Measurements from ENCODE around the gene GALNS. TPM values are rescaled to one million over a fixed set of nuclear protein-coding genes. Genes with fewer than 3 reads are reported as not detected.
"Not testable (repeated sequence)": the region's sequence is repeated elsewhere in the genome, so short reads cannot be mapped to it uniquely, and the experiment has no call there.

Gene GALNS
- total RNA-seq, 6 experiments from 2014 or later: 16.6 to 20.7 (median 18.2) TPM

DNA sequence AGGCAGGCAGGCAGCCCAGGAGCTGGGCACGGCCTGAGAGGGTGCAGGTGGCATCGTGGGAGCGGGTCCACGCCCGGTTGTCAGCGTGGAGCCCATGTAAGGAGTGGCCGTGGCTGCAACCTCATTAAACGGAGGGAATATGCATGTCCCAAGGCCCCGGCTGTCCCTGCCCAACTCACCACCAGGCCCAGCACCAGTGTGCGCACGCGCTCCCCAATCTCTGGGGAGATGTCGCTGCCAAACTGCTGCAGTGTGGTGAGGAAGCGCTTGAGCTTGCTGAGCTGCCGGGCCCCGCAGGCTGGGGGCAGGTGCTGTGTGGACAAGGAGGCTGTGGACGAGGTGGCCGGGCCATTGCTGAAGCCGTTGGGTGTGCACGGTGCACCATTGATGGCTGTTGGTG lies 35.3 kb upstream of the GALNS start:
- H3K36me3 Mint-ChIP-seq (ENCODE audit: low read depth): no peaks in the 10 kb centered on the region
- H3K4me3 Mint-ChIP-seq: no peak overlapping the region
- TF ChIP-seq, protein P1, sequence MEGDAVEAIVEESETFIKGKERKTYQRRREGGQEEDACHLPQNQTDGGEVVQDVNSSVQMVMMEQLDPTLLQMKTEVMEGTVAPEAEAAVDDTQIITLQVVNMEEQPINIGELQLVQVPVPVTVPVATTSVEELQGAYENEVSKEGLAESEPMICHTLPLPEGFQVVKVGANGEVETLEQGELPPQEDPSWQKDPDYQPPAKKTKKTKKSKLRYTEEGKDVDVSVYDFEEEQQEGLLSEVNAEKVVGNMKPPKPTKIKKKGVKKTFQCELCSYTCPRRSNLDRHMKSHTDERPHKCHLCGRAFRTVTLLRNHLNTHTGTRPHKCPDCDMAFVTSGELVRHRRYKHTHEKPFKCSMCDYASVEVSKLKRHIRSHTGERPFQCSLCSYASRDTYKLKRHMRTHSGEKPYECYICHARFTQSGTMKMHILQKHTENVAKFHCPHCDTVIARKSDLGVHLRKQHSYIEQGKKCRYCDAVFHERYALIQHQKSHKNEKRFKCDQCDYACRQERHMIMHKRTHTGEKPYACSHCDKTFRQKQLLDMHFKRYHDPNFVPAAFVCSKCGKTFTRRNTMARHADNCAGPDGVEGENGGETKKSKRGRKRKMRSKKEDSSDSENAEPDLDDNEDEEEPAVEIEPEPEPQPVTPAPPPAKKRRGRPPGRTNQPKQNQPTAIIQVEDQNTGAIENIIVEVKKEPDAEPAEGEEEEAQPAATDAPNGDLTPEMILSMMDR (IDR thresholded peaks at IDR 0.05): no peak
- no peak overlapping the region for H3K27ac Mint-ChIP-seq
- H3K9me3 Mint-ChIP-seq: peaks cover 14% of the 10 kb centered on the region
- no peak for DNase-seq
- H3K27me3 Mint-ChIP-seq (ENCODE audit: insufficient read depth): peaks cover 9% of the 10 kb centered on the region
- H3K4me1 Mint-ChIP-seq (ENCODE audit: low read depth): no peaks in the 10 kb centered on the region

DNA sequence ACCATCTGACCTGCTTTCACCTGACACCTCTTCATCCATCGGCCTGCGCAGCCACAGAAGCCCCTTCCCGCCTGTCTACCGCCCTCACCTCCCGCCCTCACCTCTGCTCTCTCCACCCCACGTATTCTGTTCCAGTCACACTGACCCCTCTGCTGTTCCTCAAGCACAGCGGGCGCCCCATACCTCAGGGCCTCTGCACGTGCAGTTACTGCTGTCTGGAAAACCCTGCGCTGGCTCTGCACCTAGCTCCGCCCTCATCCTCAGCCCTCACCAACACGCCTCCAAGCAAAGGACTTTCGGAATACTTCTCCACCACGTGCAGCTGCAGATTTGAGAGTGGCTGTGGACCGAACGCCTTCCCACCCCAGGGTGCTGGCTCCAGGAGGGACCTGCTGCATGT lies 34.3 kb upstream of the GALNS start:
- DNase-seq: no peak
- Mint-ChIP-seq H3K27ac (no peak overlapping the region), H3K36me3 (ENCODE audit: low read depth) (no peaks in the 10 kb centered on the region), H3K4me3 (no peak overlapping the region), H3K9me3 (peaks cover 14% of the 10 kb centered on the region), H3K27me3 (ENCODE audit: insufficient read depth) (peaks cover 11% of the 10 kb centered on the region), H3K4me1 (ENCODE audit: low read depth) (no peaks in the 10 kb centered on the region)
- TF ChIP-seq, protein P1 (IDR thresholded peaks at IDR 0.05): no peak

DNA sequence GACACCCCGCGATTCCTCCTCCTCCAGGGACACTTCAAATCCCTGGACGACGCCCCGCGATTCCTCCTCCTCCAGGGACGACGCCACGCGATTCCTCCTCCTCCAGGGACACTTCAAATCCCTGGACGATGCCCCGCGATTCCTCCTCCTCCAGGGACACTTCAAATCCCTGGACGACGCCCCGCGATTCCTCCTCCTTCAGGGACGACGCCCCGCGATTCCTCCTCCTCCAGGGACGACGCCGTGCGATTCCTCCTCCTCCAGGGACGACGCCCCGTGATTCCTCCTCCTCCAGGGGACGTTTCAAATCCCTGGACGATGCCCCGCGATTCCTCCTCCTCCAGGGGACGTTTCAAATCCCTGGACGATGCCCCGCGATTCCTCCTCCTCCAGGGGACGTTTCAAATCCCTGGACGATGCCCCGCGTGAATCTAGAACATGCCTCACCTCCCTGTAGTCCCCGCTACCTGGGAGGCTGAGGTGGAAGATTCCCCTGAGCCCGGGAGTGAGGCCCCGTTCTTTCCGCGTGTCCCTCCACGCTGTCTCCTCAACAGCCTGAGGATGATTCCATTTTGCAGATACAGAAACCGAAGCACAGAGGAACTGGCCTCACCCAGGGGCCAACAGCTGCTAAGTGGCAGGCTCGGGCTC lies 33.1 kb upstream of the GALNS start:
- not testable (repeated sequence) for H3K36me3 Mint-ChIP-seq (ENCODE audit: low read depth); DNase-seq; H3K4me1 Mint-ChIP-seq (ENCODE audit: low read depth); H3K27ac Mint-ChIP-seq; H3K4me3 Mint-ChIP-seq; H3K27me3 Mint-ChIP-seq (ENCODE audit: insufficient read depth)
- peaks cover 14% of the 10 kb centered on the region for H3K9me3 Mint-ChIP-seq

DNA sequence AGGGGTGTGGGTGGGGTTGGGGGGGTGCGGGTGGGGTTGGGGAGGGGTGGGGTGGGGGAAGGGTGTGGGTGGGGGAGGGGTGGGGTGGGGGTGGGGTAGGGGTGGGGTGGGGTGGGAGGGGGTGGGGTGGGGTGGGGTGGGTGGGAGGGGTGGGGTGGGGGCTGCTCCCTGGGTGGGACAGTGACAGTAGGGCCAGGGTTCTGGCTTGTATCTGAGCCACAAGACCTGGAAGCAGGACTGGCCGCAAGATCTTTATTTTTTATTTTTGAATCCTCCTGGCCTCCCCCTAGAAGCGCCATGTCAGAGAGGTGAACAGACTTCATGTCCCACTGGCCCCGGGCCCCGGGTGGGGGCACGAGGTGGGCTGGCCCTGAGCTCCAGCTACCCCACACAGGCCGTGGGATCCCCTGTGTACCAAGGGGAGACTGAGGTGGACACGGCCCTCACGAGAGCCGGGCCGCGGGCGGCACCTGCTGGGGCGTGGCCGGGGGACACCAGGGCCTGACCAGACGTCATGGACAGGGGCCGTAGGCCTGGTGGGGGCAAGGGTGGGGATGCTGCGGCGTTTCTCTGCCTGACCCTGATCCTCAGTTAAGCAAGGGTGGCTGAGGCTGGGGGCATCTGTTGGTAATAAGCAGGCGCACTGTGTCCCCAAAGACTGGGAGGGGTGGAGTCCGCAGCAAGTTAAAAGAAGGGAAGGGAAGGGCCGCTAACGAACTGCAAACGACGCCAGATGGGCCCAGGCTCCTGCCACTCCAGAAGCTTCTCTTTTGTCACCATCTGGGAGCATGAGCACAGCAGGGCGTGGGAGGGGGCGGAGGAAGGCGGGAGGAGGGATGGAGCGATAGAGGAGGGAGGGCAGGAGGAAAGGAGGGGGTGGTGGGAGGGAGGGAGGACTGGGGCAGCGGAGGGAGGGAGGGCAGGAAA lies 32.0 kb upstream of the GALNS start:
- TF ChIP-seq, protein P1 (IDR thresholded peaks at IDR 0.05): no peak
- Mint-ChIP-seq H3K27me3 (ENCODE audit: insufficient read depth) (peaks cover 9% of the 10 kb centered on the region; the same call in 1 of the 2 replicates), H3K27ac (no peak overlapping the region), H3K4me1 (ENCODE audit: low read depth) (no peaks in the 10 kb centered on the region), H3K36me3 (ENCODE audit: low read depth) (no peaks in the 10 kb centered on the region), H3K4me3 (no peak overlapping the region), H3K9me3 (peaks cover 14% of the 10 kb centered on the region)
- no peak for DNase-seq

DNA sequence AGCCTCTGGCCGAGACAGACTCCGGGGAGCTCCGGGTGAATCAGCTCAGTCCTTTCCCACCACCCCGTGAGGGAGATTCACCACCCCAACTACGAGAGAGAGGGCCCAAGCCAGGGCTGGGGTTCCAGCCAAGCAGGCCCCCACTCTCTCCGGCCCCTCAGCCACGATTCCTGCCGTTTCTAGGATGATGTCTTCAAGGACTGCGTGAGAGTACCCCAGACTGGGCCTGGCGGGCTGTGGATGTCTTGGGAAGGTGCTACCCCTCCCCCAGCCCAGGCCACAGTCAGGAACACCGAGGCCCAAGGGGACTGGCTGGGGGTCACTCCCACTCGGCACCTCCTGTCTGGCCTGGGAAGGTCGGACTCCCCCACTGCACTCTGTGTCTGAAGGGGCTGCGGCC lies 31.3 kb upstream of the GALNS start:
- Mint-ChIP-seq H3K36me3 (ENCODE audit: low read depth) (no peaks in the 10 kb centered on the region), H3K4me3 (no peak overlapping the region), H3K27ac (no peak overlapping the region), H3K27me3 (ENCODE audit: insufficient read depth) (peaks cover 7% of the 10 kb centered on the region; the same call in 1 of the 2 replicates), H3K4me1 (ENCODE audit: low read depth) (no peaks in the 10 kb centered on the region), H3K9me3 (peaks cover 14% of the 10 kb centered on the region)
- no peak for DNase-seq
- TF ChIP-seq, protein P1 (IDR thresholded peaks at IDR 0.05): no peak
